DOHH2 (cell line): ENCODE measurements around the gene GNB1L.

ENCODE experiments used
- EZH2phosphoT487 ChIP-seq: fragments of 200-600 bp; sonication (generic); IDR thresholded peaks from 2 replicates; pipeline ENCODE4 v1.6.1; 2017; ENCODE audit warnings: borderline replicate concordance, mild to moderate bottlenecking, antibody characterized with exemption, low read length, moderate library complexity, mixed read lengths
- TF ChIP-seq, protein P1 (sequence below): fragments of 200-600 bp; sonication (generic); IDR thresholded peaks from one replicate; pipeline ENCODE4 v1.5.1; 2014; ENCODE audit warnings: antibody characterized with exemption, mild to moderate bottlenecking, low read depth, low read length; ENCODE audit not compliant: poor library complexity, severe bottlenecking

DNA sequence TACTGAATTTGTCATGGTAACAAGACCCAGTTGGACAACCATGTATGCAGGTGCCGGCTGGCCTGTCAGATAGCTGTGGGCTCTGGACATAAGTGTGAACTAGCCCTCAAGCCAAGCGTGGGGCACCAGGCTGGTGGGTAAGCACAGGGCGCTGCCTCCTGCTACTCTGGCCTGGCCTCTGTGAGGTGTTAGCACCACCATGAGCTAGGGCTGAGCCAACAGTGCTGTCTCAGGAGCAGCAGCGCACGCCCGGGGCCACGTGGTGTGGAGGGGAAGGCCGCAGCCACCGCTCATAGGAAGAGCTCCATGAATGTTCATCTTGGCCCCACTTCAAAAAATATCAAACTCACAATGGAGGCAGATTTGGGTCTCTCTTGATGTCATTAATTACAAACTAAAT lies 35.3 kb upstream of the GNB1L start:
- TF ChIP-seq, protein P1, sequence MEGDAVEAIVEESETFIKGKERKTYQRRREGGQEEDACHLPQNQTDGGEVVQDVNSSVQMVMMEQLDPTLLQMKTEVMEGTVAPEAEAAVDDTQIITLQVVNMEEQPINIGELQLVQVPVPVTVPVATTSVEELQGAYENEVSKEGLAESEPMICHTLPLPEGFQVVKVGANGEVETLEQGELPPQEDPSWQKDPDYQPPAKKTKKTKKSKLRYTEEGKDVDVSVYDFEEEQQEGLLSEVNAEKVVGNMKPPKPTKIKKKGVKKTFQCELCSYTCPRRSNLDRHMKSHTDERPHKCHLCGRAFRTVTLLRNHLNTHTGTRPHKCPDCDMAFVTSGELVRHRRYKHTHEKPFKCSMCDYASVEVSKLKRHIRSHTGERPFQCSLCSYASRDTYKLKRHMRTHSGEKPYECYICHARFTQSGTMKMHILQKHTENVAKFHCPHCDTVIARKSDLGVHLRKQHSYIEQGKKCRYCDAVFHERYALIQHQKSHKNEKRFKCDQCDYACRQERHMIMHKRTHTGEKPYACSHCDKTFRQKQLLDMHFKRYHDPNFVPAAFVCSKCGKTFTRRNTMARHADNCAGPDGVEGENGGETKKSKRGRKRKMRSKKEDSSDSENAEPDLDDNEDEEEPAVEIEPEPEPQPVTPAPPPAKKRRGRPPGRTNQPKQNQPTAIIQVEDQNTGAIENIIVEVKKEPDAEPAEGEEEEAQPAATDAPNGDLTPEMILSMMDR, result no peak
- no peak for TF ChIP-seq EZH2phosphoT487
